Ovary (tissue), 3 donors: ENCODE data around the gene TNIK.

Experiments
- CTCF ChIP-seq, 3 donors: fragments of 450-650 bp in 2 of 3; fragments of 200-600 bp in 1 of 3; IDR thresholded peaks; one replicate each; pipeline versions ENCODE4 v1.5.1 to v1.8.0; 2016 to 2022; ENCODE audit warnings: antibody characterized with exemption in 3 of 3, mild to moderate bottlenecking in 1 of 3
- EP300 ChIP-seq: sonication (generic); formaldehyde crosslinking; IDR thresholded peaks from one replicate; pipeline ENCODE4 v1.6.1; 2017; ENCODE audit warnings: antibody characterized with exemption
- POLR2A ChIP-seq: fragments of 450-650 bp; IDR thresholded peaks from one replicate; pipeline ENCODE4 v1.6.1; 2017; ENCODE audit warnings: antibody characterized with exemption, mild to moderate bottlenecking, moderate library complexity
- donor health status: DM: no; HTN: no; CAD: no.

- TF ChIP-seq CTCF (IDR thresholded peaks at IDR 0.05) (no peak), EP300 (no peak), POLR2A (no peak)
These were observed 82.3 kb downstream of the TNIK start for GRCh38 chr3:171377859-171378258.
